TTC549 (cell line): ENCODE measurements around the gene TMEM244.
"Not testable (repeated sequence)": the region's sequence is repeated elsewhere in the genome, so short reads cannot be mapped to it uniquely, and the experiment has no call there.

Source experiments
- FAIRE-seq: peaks from 2 replicates; lab custom pipeline; 2012; peaks lifted over from hg19 to GRCh38; lab: Jason Lieb, UNC

Gene TMEM244

GRCh38 chr6:129807141-129807540, 54.0 kb downstream of the TMEM244 start:
- FAIRE-seq: not testable (repeated sequence)

- not testable (repeated sequence) for FAIRE-seq
These were observed 58.2 kb downstream of the TMEM244 start for GRCh38 chr6:129802920-129803319.

GRCh38 chr6:129801909-129802308, 59.2 kb downstream of the TMEM244 start:
- FAIRE-seq: no peak

- no peak for FAIRE-seq
These were observed 65.9 kb downstream of the TMEM244 start for GRCh38 chr6:129795261-129795660.

GRCh38 chr6:129793447-129793846, 67.7 kb downstream of the TMEM244 start:
- no peak for FAIRE-seq

- FAIRE-seq: no peak
These were observed 69.1 kb downstream of the TMEM244 start for GRCh38 chr6:129792049-129792448.

GRCh38 chr6:129790785-129791184, 70.3 kb downstream of the TMEM244 start:
- FAIRE-seq: no peak

- FAIRE-seq: no peak
These were observed 71.1 kb downstream of the TMEM244 start for GRCh38 chr6:129789974-129790373.

GRCh38 chr6:129787816-129788215, 73.3 kb downstream of the TMEM244 start:
- FAIRE-seq: no peak

- no peak for FAIRE-seq
These were observed 74.6 kb downstream of the TMEM244 start for GRCh38 chr6:129786548-129786947.

GRCh38 chr6:129785756-129786135, 75.4 kb downstream of the TMEM244 start:
- FAIRE-seq: no peak

- FAIRE-seq: no peak
These were observed 75.9 kb downstream of the TMEM244 start for GRCh38 chr6:129785047-129785755.
